Lower leg skin (tissue), 4 donors: ENCODE data around the gene PPFIA1. TPM values are rescaled to one million over a fixed set of nuclear protein-coding genes. Genes with fewer than 3 reads are reported as not detected.

ENCODE experiments used
- DNase-seq, 2 donors: peaks; one replicate each; pipeline ENCODE4 v3.0.0-alpha.2; 2019; ENCODE audit warnings: low spot score in 2 of 2
- H3K4me3 ChIP-seq: fragments of 200-600 bp; sonication (generic); 2 replicates; pipeline ENCODE4 v1.5.1; 2017; ENCODE audit warnings: mild to moderate bottlenecking, low read depth; ENCODE audit not compliant: poor library complexity, severe bottlenecking
- POLR2A ChIP-seq, 2 donors: fragments of 450-650 bp; IDR thresholded peaks; one replicate each; pipeline ENCODE4 v1.6.1; 2016 to 2017; ENCODE audit warnings: antibody characterized with exemption in 2 of 2, mild to moderate bottlenecking in 1 of 2, moderate library complexity in 1 of 2
- WGBS, 2 donors: methylation state at CpG; one replicate each; pipeline ENCODE4 v1.1.5; 2018; 5-methylcytosine and 5-hydroxymethylcytosine counted together
- intact Hi-C: fragments of 100-400 bp; cut with DNase I; formaldehyde crosslinking; loops from one replicate; pipeline ENCODE4 v1.15.0; 2023; ENCODE audit warnings: low total_unique reads
- total RNA-seq, 4 donors: library from RNA; depleted of rRNA; stranded (reverse); fragments of >200 nt; gene quantifications; one replicate each; pipeline ENCODE4 v1.1.0, GENCODE V29; 2016
- TF ChIP-seq, protein P1 (sequence below), 3 donors: fragments of 450-650 bp; IDR thresholded peaks; one replicate each; pipeline ENCODE4 v1.5.1; 2016; ENCODE audit warnings: antibody characterized with exemption in 3 of 3, mild to moderate bottlenecking in 3 of 3, moderate library complexity in 2 of 3

PPFIA1 gene
- total RNA-seq, 4 donors from 2014 or later: 31.9 to 61.7 (median 48.5) TPM

DNA sequence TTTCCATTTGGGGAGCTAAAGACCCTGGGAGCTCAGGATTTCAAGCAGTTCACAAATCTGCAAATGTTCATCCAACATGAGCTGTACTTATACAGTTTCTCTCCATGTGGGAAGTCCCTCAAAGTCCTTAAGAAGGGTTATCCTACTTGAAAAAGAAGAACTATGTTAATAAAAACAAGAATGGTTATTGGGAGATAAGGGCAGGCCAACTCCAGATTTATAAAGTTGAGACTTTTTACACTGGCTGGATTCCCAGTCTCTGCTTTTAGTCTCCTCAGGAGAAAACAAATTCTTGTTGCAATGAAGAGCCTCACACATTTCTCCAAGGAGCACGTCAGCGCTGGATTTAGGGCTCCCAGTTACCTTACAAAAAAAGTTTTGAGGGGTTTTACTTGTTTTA is 93.7 kb downstream of the PPFIA1 start:
- no peak overlapping the region for H3K4me3 ChIP-seq
- DNase-seq: peak in 1 of 2 donors; percentile 21
- intact Hi-C loops: no loop called here
- WGBS, 2 donors: 89 to 90% methylated on average over 2 of the region's 2 CpGs
- TF ChIP-seq, protein P1, sequence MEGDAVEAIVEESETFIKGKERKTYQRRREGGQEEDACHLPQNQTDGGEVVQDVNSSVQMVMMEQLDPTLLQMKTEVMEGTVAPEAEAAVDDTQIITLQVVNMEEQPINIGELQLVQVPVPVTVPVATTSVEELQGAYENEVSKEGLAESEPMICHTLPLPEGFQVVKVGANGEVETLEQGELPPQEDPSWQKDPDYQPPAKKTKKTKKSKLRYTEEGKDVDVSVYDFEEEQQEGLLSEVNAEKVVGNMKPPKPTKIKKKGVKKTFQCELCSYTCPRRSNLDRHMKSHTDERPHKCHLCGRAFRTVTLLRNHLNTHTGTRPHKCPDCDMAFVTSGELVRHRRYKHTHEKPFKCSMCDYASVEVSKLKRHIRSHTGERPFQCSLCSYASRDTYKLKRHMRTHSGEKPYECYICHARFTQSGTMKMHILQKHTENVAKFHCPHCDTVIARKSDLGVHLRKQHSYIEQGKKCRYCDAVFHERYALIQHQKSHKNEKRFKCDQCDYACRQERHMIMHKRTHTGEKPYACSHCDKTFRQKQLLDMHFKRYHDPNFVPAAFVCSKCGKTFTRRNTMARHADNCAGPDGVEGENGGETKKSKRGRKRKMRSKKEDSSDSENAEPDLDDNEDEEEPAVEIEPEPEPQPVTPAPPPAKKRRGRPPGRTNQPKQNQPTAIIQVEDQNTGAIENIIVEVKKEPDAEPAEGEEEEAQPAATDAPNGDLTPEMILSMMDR (IDR thresholded peaks at IDR 0.05): no peak
- no peak for TF ChIP-seq POLR2A (IDR thresholded peaks at IDR 0.05)

DNA sequence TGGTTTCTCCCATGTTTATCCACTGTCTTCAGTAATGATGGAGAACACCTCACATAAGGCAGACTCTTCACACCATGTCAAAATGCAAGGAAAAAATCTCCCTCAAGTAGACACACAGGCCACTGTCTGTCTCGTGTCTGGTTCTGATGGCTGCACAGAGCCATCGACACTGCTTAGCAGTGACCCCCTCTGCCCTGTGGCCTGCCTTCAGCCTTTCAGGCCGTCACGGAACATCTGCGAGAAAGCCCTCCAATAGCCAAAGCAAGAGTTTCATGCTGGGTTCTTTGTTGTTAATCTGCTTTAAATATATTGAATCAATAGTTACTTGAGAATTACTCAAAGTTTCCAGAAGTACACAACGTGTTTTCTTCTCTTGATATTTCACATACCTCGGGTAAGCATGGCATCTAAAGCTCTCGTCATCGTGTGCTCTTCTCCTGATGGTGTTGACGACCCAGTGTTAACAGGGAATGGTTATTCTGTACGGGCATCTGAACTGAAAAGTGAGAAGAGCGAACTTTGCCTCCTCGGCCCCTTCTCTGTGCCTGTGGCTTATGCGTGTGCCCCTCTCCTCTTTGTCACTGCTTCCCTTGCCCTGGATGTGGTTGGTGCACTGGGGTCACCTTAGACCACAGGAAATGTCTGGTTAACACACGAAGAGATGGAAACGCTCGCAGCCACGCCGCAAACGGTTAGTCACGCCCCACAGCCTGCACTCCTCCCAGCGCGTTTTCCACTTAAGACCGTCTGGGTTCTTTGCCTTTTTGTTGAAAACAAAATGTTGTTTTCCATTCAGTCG is 94.5 kb downstream of the PPFIA1 start:
- intact Hi-C loops: no loop called here
- H3K4me3 ChIP-seq: no peak overlapping the region
- TF ChIP-seq POLR2A (IDR thresholded peaks at IDR 0.05): no peak
- TF ChIP-seq, protein P1 (IDR thresholded peaks at IDR 0.05): no peak
- peak in 1 of 2 donors; percentile 74 for DNase-seq
- WGBS, 2 donors: 88% methylated on average over 25 of the region's 25 CpGs

DNA sequence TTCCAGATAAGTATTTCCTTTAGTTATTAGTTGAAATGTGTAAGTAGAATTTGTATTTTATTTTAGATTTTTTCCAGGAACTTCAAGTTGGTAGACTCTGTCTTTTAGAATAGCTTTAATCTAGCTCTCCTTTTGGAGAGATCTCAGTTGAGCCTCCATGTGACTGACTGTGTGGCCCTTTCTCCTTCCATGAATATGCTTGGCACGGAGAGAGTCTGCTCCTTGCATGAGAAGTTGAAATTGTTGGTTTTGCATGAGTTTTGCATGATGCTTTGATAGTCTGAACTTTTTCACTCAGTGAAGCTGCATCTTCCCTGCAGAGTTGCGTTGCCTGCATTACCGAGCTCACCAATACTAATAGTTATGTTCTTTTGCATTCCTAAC is 95.0 kb downstream of the PPFIA1 start:
- DNase-seq: peak in 1 of 2 donors; percentile 13
- no peak overlapping the region for H3K4me3 ChIP-seq
- intact Hi-C loops: no loop called here
- TF ChIP-seq, protein P1 (IDR thresholded peaks at IDR 0.05): no peak
- no peak for TF ChIP-seq POLR2A (IDR thresholded peaks at IDR 0.05)
- 89 to 93% methylated on average over 3 of the region's 3 CpGs for WGBS, 2 donors

DNA sequence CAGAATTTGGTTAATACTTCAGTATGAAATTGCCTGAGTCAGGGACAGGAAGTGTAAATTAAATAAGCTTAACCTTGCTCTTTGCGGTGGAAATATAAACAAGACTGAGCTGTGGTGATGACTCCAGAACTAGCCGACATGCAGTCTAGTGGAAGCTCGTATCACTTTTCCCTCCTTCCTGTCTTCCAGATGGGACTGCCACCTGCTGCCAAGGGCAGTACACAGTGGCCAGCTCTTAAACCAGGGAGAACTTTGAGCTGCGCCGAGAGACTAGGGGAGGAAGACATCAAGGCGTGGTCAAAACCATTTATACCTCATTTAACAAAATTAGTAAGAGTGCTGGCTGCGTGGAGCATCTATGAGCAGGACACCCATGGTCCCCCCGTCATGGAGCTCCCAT is 96.6 kb downstream of the PPFIA1 start:
- no peak overlapping the region for H3K4me3 ChIP-seq
- DNase-seq: peak in 1 of 2 donors; percentile 31
- intact Hi-C loops: no loop called here
- 87 to 88% methylated on average over 8 of the region's 8 CpGs for WGBS, 2 donors
- no peak for TF ChIP-seq POLR2A (IDR thresholded peaks at IDR 0.05)
- TF ChIP-seq, protein P1 (IDR thresholded peaks at IDR 0.05): no peak

DNA sequence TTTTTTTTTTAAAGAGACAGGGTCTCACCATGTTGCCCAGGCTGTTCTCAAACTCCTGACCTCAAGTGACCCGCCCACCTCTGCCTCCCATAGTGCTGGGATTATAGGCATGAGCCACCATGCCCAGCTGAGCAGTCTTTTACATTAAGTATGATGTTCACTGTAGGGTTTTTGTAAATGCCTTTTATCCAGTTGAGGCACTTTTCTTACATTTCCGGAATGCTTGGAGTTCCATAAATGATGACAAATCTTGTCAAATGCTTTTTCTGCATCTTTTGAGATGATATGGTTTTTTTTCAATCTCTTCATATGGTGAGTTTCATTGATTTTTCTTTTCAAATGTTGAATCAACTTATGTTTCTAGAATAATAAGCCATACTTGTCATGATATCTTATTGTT is 98.5 kb downstream of the PPFIA1 start:
- no peak for TF ChIP-seq POLR2A (IDR thresholded peaks at IDR 0.05)
- TF ChIP-seq, protein P1 (IDR thresholded peaks at IDR 0.05): no peak
- no peak for DNase-seq
- WGBS, 2 donors: 90 to 98% methylated on average over 2 of the region's 2 CpGs
- intact Hi-C loops: no loop called here
- H3K4me3 ChIP-seq: no peak overlapping the region
